SJCRH30 (cell line): ENCODE results near the gene HS3ST4. TPM values are rescaled to one million over a fixed set of nuclear protein-coding genes. Genes with fewer than 3 reads are reported as not detected.

ENCODE experiments used
- DNase-seq, 2 experiments: peaks; one replicate each; pipeline ENCODE4 v3.0.0-alpha.2; 2015 to 2020
- H3K27ac ChIP-seq: fragments of 250-450 bp; sonication (Bioruptor Pico); 2 replicates; pipeline ENCODE4 v1.5.1; 2020; ENCODE audit warnings: mild to moderate bottlenecking, moderate library complexity
- H3K27me3 ChIP-seq: fragments of 250-450 bp; sonication (Bioruptor Pico); 2 replicates; pipeline ENCODE4 v1.5.1; 2020; ENCODE audit warnings: mild to moderate bottlenecking, moderate library complexity
- H3K36me3 ChIP-seq: fragments of 250-450 bp; sonication (Bioruptor Pico); 2 replicates; pipeline ENCODE4 v1.5.1; 2020; ENCODE audit warnings: mild to moderate bottlenecking, moderate library complexity
- H3K4me1 ChIP-seq: fragments of 250-450 bp; sonication (Bioruptor Pico); 2 replicates; pipeline ENCODE4 v1.5.1; 2020; ENCODE audit warnings: mild to moderate bottlenecking, moderate library complexity
- H3K4me3 ChIP-seq: fragments of 250-450 bp; sonication (Bioruptor Pico); 2 replicates; pipeline ENCODE4 v1.5.1; 2020; ENCODE audit warnings: mild to moderate bottlenecking, moderate library complexity
- H3K9me3 ChIP-seq: fragments of 250-450 bp; sonication (Bioruptor Pico); replicated peaks from 2 replicates; pipeline ENCODE4 v1.5.1; 2020; ENCODE audit warnings: mild to moderate bottlenecking, moderate library complexity
- total RNA-seq: library from RNA; depleted of rRNA; stranded (reverse); fragments of >200 nt; shearing (Covaris generic); gene quantifications from 2 replicates; pipeline ENCODE4 v1.2.3, GENCODE V29; 2014

HS3ST4 gene
- total RNA-seq, 1 experiment from 2014 or later: not detected

DNA sequence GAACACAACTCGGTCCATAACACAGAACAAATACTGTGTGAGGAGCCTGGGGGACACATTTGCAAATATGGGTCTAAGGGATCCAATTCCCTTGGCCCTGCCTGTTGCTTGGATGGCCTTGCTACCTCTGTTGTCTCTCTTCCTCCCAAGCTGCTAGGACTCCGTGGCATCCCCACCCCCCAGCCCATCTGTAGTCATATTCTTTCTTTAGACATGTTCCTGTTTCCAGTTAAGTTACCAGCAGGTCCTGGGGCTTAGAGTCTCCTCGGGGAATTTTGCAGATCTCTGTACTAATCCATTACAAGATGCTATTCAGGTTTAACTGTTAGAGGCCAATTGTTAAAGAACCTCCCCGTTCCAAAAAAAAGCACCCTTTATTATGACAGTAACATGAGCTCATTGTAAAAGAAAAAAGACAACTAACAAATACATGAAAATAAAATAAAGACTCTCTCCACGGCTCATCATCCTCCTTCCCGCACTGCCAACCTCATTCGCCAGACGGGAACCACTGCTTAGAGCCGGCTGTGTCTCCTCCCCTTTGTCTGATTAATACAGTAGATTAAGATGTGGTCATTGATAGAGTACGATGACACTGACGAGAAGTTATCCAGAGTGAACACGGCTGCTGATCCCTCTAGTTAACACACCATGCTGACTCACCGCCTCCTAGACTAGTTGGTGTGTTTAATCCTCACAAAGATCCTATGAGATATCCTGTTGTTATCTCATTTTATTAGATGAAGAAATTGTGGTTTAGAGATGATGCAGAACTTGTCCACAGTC is 22.2 kb downstream of the HS3ST4 start:
- peak; percentile 4 to 6 for DNase-seq
- Histone ChIP-seq H3K36me3 (no peaks in the 10 kb centered on the region), H3K9me3 (no peaks in the 10 kb centered on the region), H3K27me3 (0 out of 2 replicates have a peak, but pooled peaks cover 3% of the 10 kb centered on the region), H3K27ac (no peak overlapping the region), H3K4me3 (no peak overlapping the region), H3K4me1 (no peaks in the 10 kb centered on the region)

- H3K36me3 ChIP-seq: no peaks in the 10 kb centered on the region
- no peak for DNase-seq
- no peak overlapping the region for H3K4me3 ChIP-seq
- no peak overlapping the region for H3K27ac ChIP-seq
- no peaks in the 10 kb centered on the region for H3K9me3 ChIP-seq
- H3K27me3 ChIP-seq: 0 out of 2 replicates have a peak, but pooled peaks cover 3% of the 10 kb centered on the region
- no peaks in the 10 kb centered on the region for H3K4me1 ChIP-seq
Measured at GRCh38 chr16:25716186-25716585, 24.4 kb downstream of the HS3ST4 start.

- H3K27me3 ChIP-seq: no peaks in the 10 kb centered on the region
- DNase-seq: no peak
Measured at GRCh38 chr16:25721439-25721838, 29.7 kb downstream of the HS3ST4 start.

DNA sequence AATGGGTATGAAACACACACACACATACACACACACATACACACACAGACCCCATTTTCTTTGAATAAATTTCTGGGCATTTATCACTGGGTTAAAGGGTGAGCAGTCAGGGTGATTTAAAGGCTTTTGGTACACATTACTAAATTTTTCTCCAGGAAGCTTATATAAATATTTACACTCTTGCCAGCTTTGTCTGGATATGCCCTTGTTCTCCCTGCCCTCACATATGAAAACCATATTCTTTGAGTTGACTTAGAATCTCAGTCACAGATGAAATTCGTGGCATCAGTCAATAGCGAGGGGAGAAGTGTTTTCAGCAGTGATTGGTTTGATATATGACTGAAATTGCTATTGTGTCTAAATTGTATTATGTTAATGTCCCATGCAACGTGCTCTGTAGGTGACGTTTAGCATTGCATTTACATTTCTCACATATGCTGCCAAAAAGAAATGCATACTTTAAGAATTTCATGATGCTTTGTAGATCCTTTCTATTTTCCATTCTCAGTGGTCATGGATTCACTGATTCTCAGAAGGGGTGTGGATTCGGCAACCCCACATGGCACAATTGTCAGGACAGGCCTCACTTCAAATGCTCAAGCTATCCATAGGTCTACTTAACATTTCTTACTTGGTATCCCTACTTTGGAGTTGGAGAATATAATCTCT is 34.8 kb downstream of the HS3ST4 start:
- H3K4me3 ChIP-seq: no peak overlapping the region
- no peaks in the 10 kb centered on the region for H3K27me3 ChIP-seq
- H3K27ac ChIP-seq: no peak overlapping the region
- no peak for DNase-seq
- no peaks in the 10 kb centered on the region for H3K4me1 ChIP-seq
- H3K36me3 ChIP-seq: no peaks in the 10 kb centered on the region
- H3K9me3 ChIP-seq: no peaks in the 10 kb centered on the region

More at GRCh38 chr16:25721439-25721838, 29.7 kb downstream of the HS3ST4 start:
- Histone ChIP-seq H3K27ac (no peak overlapping the region), H3K4me3 (no peak overlapping the region), H3K9me3 (no peaks in the 10 kb centered on the region), H3K36me3 (no peaks in the 10 kb centered on the region), H3K4me1 (no peaks in the 10 kb centered on the region)

- H3K9me3 ChIP-seq: no peaks in the 10 kb centered on the region
- H3K27me3 ChIP-seq: no peaks in the 10 kb centered on the region
- H3K36me3 ChIP-seq: no peaks in the 10 kb centered on the region
- no peak for DNase-seq
- no peak overlapping the region for H3K27ac ChIP-seq
- H3K4me1 ChIP-seq: no peaks in the 10 kb centered on the region
- no peak overlapping the region for H3K4me3 ChIP-seq
Measured at GRCh38 chr16:25729188-25729915, 37.6 kb downstream of the HS3ST4 start.

- no peak for DNase-seq
- H3K9me3 ChIP-seq: no peaks in the 10 kb centered on the region
- no peaks in the 10 kb centered on the region for H3K27me3 ChIP-seq
- H3K27ac ChIP-seq: no peak overlapping the region
- H3K4me1 ChIP-seq: no peaks in the 10 kb centered on the region
- no peak overlapping the region for H3K4me3 ChIP-seq
- no peaks in the 10 kb centered on the region for H3K36me3 ChIP-seq
Measured at GRCh38 chr16:25730396-25730795, 38.6 kb downstream of the HS3ST4 start.

- Histone ChIP-seq H3K9me3 (no peaks in the 10 kb centered on the region), H3K36me3 (no peaks in the 10 kb centered on the region), H3K4me1 (no peaks in the 10 kb centered on the region), H3K4me3 (no peak overlapping the region), H3K27ac (no peak overlapping the region), H3K27me3 (no peaks in the 10 kb centered on the region)
- DNase-seq: no peak
Measured at GRCh38 chr16:25734430-25735385, 42.9 kb downstream of the HS3ST4 start.

GRCh38 chr16:25735645-25736044 is 43.9 kb downstream of the HS3ST4 start:
- no peaks in the 10 kb centered on the region for H3K4me1 ChIP-seq

GRCh38 chr16:25747160-25747758 is 55.5 kb downstream of the HS3ST4 start:
- Histone ChIP-seq H3K27me3 (no peaks in the 10 kb centered on the region), H3K9me3 (no peaks in the 10 kb centered on the region), H3K4me1 (no peaks in the 10 kb centered on the region), H3K36me3 (no peaks in the 10 kb centered on the region), H3K27ac (no peak overlapping the region), H3K4me3 (no peak overlapping the region)
- peak; percentile 31 to 47 for DNase-seq

More at GRCh38 chr16:25735645-25736044, 43.9 kb downstream of the HS3ST4 start:
- Histone ChIP-seq H3K36me3 (no peaks in the 10 kb centered on the region), H3K9me3 (no peaks in the 10 kb centered on the region), H3K27me3 (no peaks in the 10 kb centered on the region), H3K4me3 (no peak overlapping the region), H3K27ac (no peak overlapping the region)
- no peak for DNase-seq

- Histone ChIP-seq H3K4me1 (no peaks in the 10 kb centered on the region), H3K4me3 (no peak overlapping the region), H3K36me3 (no peaks in the 10 kb centered on the region), H3K27me3 (no peaks in the 10 kb centered on the region), H3K27ac (no peak overlapping the region), H3K9me3 (no peaks in the 10 kb centered on the region)
- DNase-seq: no peak
Measured at GRCh38 chr16:25748092-25748654, 56.4 kb downstream of the HS3ST4 start.

- H3K36me3 ChIP-seq: no peaks in the 10 kb centered on the region
- DNase-seq: no peak
- H3K27ac ChIP-seq: no peak overlapping the region
- no peaks in the 10 kb centered on the region for H3K9me3 ChIP-seq
- H3K4me1 ChIP-seq: no peaks in the 10 kb centered on the region
- no peaks in the 10 kb centered on the region for H3K27me3 ChIP-seq
- H3K4me3 ChIP-seq: no peak overlapping the region
Measured at GRCh38 chr16:25750488-25751216, 58.9 kb downstream of the HS3ST4 start.

DNA sequence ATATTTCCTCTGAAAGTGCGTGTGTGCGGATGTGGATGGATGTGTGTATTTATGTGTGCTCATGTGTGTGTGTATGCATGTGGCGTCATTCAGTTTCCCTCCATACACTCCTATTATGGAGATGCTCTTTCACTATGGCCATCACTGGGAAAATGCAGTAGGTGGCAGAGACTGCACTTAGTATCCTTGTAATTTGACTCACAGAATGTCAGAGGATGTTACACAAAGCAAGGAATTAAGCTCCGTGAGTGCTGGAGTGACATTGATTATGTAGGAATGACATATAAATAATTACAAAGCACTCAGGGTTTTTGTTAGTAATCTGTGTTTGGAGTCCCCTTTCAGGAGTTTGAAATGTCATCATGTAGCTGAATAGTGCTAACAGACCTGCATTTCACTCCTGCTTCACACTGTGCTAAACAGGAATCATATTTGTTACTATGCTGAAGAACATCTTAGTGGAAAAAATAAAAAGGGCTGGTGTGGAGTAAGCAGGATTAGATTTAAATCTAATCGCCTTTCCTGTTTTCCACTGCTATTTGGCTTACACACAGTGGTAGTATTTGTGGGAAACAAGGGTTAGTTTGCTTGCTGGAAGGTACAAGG is 59.6 kb downstream of the HS3ST4 start:
- H3K9me3 ChIP-seq: no peaks in the 10 kb centered on the region
- H3K36me3 ChIP-seq: no peaks in the 10 kb centered on the region
- DNase-seq: no peak
- no peaks in the 10 kb centered on the region for H3K4me1 ChIP-seq
- no peak overlapping the region for H3K4me3 ChIP-seq
- no peak overlapping the region for H3K27ac ChIP-seq
- H3K27me3 ChIP-seq: no peaks in the 10 kb centered on the region

GRCh38 chr16:25764466-25764865 is 72.7 kb downstream of the HS3ST4 start:
- Histone ChIP-seq H3K4me3 (no peak overlapping the region), H3K27ac (no peak overlapping the region), H3K4me1 (no peaks in the 10 kb centered on the region), H3K36me3 (no peaks in the 10 kb centered on the region), H3K9me3 (no peaks in the 10 kb centered on the region), H3K27me3 (no peaks in the 10 kb centered on the region)
- DNase-seq: no peak
